Nephron (organoid): ENCODE results near the gene RAP1GAP2.
"Not testable (repeated sequence)": the region's sequence is repeated elsewhere in the genome, so short reads cannot be mapped to it uniquely, and the experiment has no call there.

Source experiments
- H3K27ac Mint-ChIP-seq, 3 experiments: 2 replicates each; pipeline ENCODE4 v1.8.0; 2020; ENCODE audit warnings: mixed read lengths in 3 of 3, mild to moderate bottlenecking in 2 of 3, moderate library complexity in 1 of 3
- H3K27me3 Mint-ChIP-seq: 2 replicates; pipeline ENCODE4 v1.8.0; 2021; ENCODE audit warnings: low read depth, mild to moderate bottlenecking, moderate library complexity, mixed read lengths
- H3K36me3 Mint-ChIP-seq: 2 replicates; pipeline ENCODE4 v1.8.0; 2020; ENCODE audit warnings: low read depth, mixed read lengths
- H3K4me1 Mint-ChIP-seq: 2 replicates; pipeline ENCODE4 v1.8.0; 2020; ENCODE audit warnings: mixed read lengths
- H3K4me3 Mint-ChIP-seq, 3 experiments: 2 replicates each; pipeline ENCODE4 v1.8.0; 2020; ENCODE audit warnings: mild to moderate bottlenecking in 3 of 3, mixed read lengths in 3 of 3, moderate library complexity in 2 of 3
- H3K9me3 Mint-ChIP-seq: 2 replicates; pipeline ENCODE4 v1.8.0; 2020; ENCODE audit warnings: mixed read lengths
- TF ChIP-seq, protein P1 (sequence below), 3 experiments: fragments of 200-600 bp; sonication (generic); IDR thresholded peaks; one replicate each; pipeline ENCODE4 v1.5.0; 2021; ENCODE audit warnings: antibody characterized with exemption in 3 of 3; ENCODE audit not compliant: unreplicated experiment in 3 of 3

RAP1GAP2 gene

DNA sequence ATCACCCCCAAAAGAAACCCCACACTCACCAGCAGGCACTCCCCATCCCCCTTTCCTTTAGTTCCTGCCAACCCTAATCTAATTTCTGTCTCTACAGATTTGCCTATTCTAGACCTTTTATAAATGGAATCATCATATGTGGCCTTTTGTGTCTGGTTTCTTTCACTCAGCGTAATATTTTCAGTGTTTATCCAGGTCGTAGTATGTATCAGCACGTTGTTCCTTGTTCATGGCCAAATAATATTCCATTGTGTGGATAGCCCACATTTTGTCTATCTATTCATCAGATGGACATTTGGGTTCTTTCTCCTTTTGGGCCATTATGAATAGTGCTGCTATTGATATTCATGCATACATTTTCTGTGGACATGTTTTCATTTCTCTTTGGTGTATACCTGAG is 193.6 kb downstream of the RAP1GAP2 start:
- TF ChIP-seq, protein P1, sequence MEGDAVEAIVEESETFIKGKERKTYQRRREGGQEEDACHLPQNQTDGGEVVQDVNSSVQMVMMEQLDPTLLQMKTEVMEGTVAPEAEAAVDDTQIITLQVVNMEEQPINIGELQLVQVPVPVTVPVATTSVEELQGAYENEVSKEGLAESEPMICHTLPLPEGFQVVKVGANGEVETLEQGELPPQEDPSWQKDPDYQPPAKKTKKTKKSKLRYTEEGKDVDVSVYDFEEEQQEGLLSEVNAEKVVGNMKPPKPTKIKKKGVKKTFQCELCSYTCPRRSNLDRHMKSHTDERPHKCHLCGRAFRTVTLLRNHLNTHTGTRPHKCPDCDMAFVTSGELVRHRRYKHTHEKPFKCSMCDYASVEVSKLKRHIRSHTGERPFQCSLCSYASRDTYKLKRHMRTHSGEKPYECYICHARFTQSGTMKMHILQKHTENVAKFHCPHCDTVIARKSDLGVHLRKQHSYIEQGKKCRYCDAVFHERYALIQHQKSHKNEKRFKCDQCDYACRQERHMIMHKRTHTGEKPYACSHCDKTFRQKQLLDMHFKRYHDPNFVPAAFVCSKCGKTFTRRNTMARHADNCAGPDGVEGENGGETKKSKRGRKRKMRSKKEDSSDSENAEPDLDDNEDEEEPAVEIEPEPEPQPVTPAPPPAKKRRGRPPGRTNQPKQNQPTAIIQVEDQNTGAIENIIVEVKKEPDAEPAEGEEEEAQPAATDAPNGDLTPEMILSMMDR (IDR thresholded peaks at IDR 0.05; ENCODE audit: unreplicated experiment in 3 of 3), result no peak
- Mint-ChIP-seq H3K36me3 (peaks cover 3% of the 10 kb centered on the region), H3K27me3 (peaks cover 4% of the 10 kb centered on the region), H3K9me3 (no peaks in the 10 kb centered on the region), H3K4me3 (no peak overlapping the region), H3K27ac (no peak overlapping the region), H3K4me1 (no peaks in the 10 kb centered on the region)

DNA sequence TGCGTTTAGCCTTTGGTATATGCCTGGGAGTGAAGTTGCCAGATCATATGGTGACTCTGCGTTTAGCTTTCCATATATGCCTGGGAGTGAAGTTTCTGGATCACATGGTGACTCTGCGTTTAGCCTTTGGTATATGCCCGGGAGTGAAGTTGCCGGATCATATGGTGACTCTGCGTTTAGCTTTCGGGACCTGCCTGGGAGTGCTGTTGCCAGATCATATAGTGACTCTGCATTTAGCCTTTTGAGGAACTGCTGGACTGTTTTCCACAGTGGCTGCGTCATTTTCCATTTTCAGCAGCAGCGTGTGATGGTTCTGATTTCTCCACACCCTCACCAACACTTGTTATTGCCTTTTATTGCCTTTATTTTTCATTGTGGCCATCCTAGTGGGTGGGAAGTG is 194.2 kb downstream of the RAP1GAP2 start:
- H3K27me3 Mint-ChIP-seq, result peaks cover 4% of the 10 kb centered on the region
- no peak overlapping the region for H3K27ac Mint-ChIP-seq

DNA sequence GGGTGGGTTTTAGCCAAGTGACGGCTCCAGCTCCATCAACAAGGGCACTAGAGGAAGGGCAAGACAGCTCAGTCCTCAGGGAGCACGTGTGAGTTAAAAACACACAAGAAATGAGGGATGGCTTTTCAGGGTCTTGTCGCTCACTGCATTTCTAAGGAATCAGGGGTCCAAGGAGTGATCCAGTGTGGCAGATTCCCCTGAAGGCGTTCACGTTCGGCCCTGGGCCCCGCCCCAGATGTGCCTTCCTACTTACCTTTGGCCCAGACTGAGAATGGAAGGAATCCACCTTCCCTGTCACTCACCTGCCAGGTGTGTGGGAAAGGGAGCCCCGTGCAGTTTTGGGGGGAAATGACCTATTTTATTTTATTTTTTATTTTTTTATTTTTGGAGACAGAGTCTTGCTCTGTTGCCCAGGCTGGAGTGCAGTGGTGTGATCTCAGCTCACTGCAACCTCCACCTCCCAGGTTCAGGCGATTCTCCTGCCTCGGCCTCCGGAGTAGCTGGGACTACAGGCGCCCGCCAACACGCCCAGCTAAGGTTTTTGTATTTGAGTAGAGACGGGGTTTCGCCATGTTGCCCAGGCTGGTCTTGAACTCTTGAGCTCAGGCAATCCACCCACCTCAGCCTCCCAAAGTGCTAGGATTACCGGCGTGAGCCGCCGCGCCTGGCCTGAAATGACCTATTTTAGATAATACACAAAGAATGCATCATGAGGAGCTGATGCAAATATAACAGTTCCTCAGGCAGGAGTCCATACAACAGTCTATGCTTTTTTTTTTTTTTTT is 195.3 kb downstream of the RAP1GAP2 start:
- not testable (repeated sequence) for H3K4me3 Mint-ChIP-seq, H3K36me3 Mint-ChIP-seq, H3K9me3 Mint-ChIP-seq, H3K27ac Mint-ChIP-seq, H3K27me3 Mint-ChIP-seq, H3K4me1 Mint-ChIP-seq

More for the DNA sequence above, 194.2 kb downstream of the RAP1GAP2 start:
- Mint-ChIP-seq H3K4me3 (no peak overlapping the region), H3K9me3 (no peaks in the 10 kb centered on the region), H3K4me1 (no peaks in the 10 kb centered on the region), H3K36me3 (no peaks in the 10 kb centered on the region)
- TF ChIP-seq, protein P1 (IDR thresholded peaks at IDR 0.05; ENCODE audit: unreplicated experiment in 3 of 3), result no peak

DNA sequence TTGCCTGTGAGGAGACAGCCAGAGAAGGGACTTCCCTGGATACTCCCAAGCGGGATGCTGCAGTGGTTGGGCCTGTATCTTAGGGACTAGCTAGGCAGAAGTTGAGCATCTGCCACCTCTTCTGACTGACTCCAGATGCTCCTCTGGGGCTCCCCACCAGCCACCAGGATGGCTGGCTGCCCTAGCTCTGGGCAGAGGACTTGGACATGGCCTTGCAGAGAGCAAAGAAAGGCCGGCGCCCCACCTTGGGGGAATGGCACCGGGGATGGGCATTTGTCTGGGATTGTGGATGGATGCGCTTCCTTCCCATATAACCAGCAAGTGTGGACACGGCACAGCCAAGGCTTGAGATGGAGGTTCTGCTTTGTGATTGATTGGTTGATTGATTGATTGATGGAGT is 198.2 kb downstream of the RAP1GAP2 start:
- no peaks in the 10 kb centered on the region for H3K9me3 Mint-ChIP-seq
- no peak overlapping the region for H3K4me3 Mint-ChIP-seq
- peaks cover 11% of the 10 kb centered on the region for H3K27me3 Mint-ChIP-seq
- H3K4me1 Mint-ChIP-seq, result no peaks in the 10 kb centered on the region
- H3K27ac Mint-ChIP-seq, result no peak overlapping the region
- no peaks in the 10 kb centered on the region for H3K36me3 Mint-ChIP-seq
- TF ChIP-seq, protein P1 (IDR thresholded peaks at IDR 0.05; ENCODE audit: unreplicated experiment in 3 of 3), result no peak

DNA sequence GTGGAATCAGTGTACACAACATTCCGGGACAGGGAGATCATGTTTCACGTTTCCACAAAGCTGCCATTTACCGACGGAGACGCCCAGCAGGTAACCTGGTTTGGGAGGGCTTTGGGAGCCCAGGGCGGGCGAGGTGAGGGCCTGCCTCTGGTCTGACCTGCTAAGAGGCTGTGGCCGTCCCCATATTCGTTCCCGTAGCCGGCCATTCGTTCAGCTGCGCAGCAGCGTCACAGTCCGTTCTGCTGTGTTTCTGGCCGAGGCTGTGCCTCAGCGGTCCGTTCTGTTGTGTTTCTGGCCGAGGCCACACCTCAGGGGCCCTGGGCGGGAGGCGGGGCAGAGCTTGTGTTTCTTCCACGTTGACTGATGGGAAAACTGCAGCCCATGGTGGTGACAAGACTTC is 199.1 kb downstream of the RAP1GAP2 start:
- TF ChIP-seq, protein P1 (IDR thresholded peaks at IDR 0.05; ENCODE audit: unreplicated experiment in 3 of 3), result no peak
- H3K4me3 Mint-ChIP-seq, result no peak overlapping the region
- H3K36me3 Mint-ChIP-seq, result no peaks in the 10 kb centered on the region
- H3K27ac Mint-ChIP-seq, result no peak overlapping the region
- no peaks in the 10 kb centered on the region for H3K9me3 Mint-ChIP-seq
- H3K4me1 Mint-ChIP-seq, result no peaks in the 10 kb centered on the region
- H3K27me3 Mint-ChIP-seq, result peaks cover 9% of the 10 kb centered on the region

DNA sequence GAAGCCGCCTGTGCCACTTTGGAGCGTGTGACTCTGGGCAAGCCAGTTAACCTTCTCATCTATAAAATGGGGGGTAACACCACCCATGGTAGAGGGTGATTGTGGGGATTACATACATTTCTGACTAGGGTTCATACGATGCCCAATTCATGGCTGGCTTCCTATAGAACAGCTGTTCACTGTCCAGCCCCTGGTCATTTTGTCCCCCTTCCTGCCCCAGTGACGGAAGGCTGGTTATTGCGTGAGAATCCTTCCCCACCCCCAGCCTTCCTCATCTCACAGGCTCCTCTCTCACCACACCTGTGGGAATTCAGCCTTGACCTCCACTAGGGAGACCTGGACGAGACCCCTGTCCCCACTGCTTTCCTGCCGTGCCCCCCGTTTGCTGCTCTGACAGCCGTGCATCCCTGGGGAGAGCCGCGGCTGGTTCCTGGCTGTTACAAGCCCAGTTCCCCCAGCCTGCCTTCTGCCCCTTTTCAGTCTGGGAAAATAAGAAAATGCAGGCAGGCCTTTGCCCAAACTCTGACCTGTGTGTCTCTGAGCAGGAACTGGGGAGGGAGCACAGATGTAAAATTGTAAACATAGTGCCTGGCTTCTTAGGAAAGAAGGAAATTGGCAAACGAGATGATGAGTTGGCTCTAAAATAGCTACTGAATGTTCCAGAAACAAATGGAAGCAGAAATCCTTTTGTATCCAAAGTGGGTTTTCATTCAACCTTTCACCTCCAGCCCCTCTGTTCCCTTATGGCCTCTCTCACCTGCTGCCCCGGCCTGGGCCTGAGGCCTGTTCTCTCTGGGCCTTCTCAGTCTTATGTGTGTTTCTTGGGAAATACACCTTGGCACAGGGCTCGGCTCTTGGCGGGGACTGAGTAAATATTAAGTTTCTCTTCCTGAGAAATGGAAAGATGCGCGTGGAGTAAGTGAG is 199.9 kb downstream of the RAP1GAP2 start:
- TF ChIP-seq, protein P1 (IDR thresholded peaks at IDR 0.05; ENCODE audit: unreplicated experiment in 3 of 3), result no peak
- Mint-ChIP-seq H3K9me3 (no peaks in the 10 kb centered on the region), H3K27me3 (peaks cover 7% of the 10 kb centered on the region), H3K36me3 (no peaks in the 10 kb centered on the region), H3K4me1 (no peaks in the 10 kb centered on the region), H3K27ac (peak overlapping the region in 1 of 3 experiments; percentile 56), H3K4me3 (no peak overlapping the region)
